Caco-2 (cell line): ENCODE data around the gene VAV2. TPM values are rescaled to one million over a fixed set of nuclear protein-coding genes. Genes with fewer than 3 reads are reported as not detected.

Experiments
- BruUV-seq: library from RNA; stranded (reverse); fragments of 400-500 nt; replicated peaks from 2 replicates; lab custom pipeline; 2021; lab: Mats Ljungman, UMichigan
- CTCF ChIA-PET: fragments of 300-600 bp; sonication (Branson Sonifier 250); formaldehyde crosslinking; loops from one replicate; lab custom pipeline; 2022; ENCODE audit warnings: antibody characterized with exemption; lab: Charles Lee
- POLR2A ChIA-PET: fragments of 300-600 bp; sonication (Branson Sonifier 250); formaldehyde crosslinking; loops from one replicate; lab custom pipeline; 2022; ENCODE audit warnings: antibody characterized with exemption; lab: Charles Lee
- DNase-seq, 2 experiments: peaks; one replicate each; pipeline versions ENCODE4 v3.0.0 to v3.0.0-alpha.2; 2020 to 2022
- H3K27me3 ChIP-seq: replicated peaks from 2 replicates; pipeline ENCODE4 v1.6.0; 2011; ENCODE audit warnings: low read length; ENCODE audit not compliant: control insufficient read depth, insufficient read depth
- H3K36me3 ChIP-seq: 2 replicates; pipeline ENCODE4 v1.5.1; 2011; ENCODE audit warnings: low read length; ENCODE audit not compliant: control insufficient read depth, insufficient read depth
- H3K4me1 ChIP-seq: fragments of 250-450 bp; sonication (Bioruptor Pico); 2 replicates; pipeline ENCODE4 v1.5.1; 2020; ENCODE audit warnings: mild to moderate bottlenecking
- H3K4me3 ChIP-seq: 2 replicates; pipeline ENCODE4 v1.5.1; 2011; ENCODE audit warnings: low read depth, mild to moderate bottlenecking, control low read depth, low read length
- H3K9me3 ChIP-seq: fragments of 250-450 bp; sonication (Bioruptor Pico); 2 replicates; pipeline ENCODE4 v1.5.1; 2020; ENCODE audit warnings: mild to moderate bottlenecking, moderate library complexity
- H3K27ac Mint-ChIP-seq: one replicate; pipeline ENCODE4 v1.8.0; 2022; ENCODE audit warnings: mixed read lengths; ENCODE audit not compliant: unreplicated experiment
- H3K27me3 Mint-ChIP-seq: one replicate; pipeline ENCODE4 v1.8.0; 2022; ENCODE audit warnings: mixed read lengths; ENCODE audit not compliant: insufficient read depth, unreplicated experiment
- H3K36me3 Mint-ChIP-seq: one replicate; pipeline ENCODE4 v1.8.0; 2022; ENCODE audit warnings: mild to moderate bottlenecking, mixed read lengths; ENCODE audit not compliant: insufficient read depth, unreplicated experiment
- H3K4me1 Mint-ChIP-seq: one replicate; pipeline ENCODE4 v1.8.0; 2022; ENCODE audit warnings: low read depth, mixed read lengths; ENCODE audit not compliant: unreplicated experiment
- H3K4me3 Mint-ChIP-seq: one replicate; pipeline ENCODE4 v1.8.0; 2022; ENCODE audit warnings: mild to moderate bottlenecking, moderate library complexity, mixed read lengths; ENCODE audit not compliant: unreplicated experiment
- H3K9me3 Mint-ChIP-seq: one replicate; pipeline ENCODE4 v1.8.0; 2022; ENCODE audit warnings: mixed read lengths; ENCODE audit not compliant: unreplicated experiment
- CTCF ChIP-seq, 2 experiments: fragments of 200-600 bp in 1 of 2; IDR thresholded peaks; 1 replicate in 1 of 2; 2 replicates in 1 of 2; pipeline versions ENCODE4 v1.5.1 to v1.8.0; 2011 to 2022; ENCODE audit warnings: antibody characterized with exemption in 1 of 2, control low read depth in 1 of 2, inconsistent platforms in 1 of 2, low read depth in 1 of 2, low read length in 1 of 2, mild to moderate bottlenecking in 1 of 2, moderate library complexity in 1 of 2; ENCODE audit not compliant: insufficient read depth in 1 of 2, severe bottlenecking in 1 of 2, unreplicated experiment in 1 of 2
- intact Hi-C: fragments of 100-400 bp; cut with micrococcal nuclease; formaldehyde crosslinking; loops from one replicate; pipeline ENCODE4 v1.10.0; 2022; ENCODE audit not compliant: unreplicated experiment
- total RNA-seq: library from RNA; stranded (reverse); gene quantifications from 2 replicates; pipeline ENCODE4 v1.2.3, GENCODE V29; 2022

The VAV2 gene
- total RNA-seq, 1 experiment from 2014 or later, result 55.3 TPM

DNA sequence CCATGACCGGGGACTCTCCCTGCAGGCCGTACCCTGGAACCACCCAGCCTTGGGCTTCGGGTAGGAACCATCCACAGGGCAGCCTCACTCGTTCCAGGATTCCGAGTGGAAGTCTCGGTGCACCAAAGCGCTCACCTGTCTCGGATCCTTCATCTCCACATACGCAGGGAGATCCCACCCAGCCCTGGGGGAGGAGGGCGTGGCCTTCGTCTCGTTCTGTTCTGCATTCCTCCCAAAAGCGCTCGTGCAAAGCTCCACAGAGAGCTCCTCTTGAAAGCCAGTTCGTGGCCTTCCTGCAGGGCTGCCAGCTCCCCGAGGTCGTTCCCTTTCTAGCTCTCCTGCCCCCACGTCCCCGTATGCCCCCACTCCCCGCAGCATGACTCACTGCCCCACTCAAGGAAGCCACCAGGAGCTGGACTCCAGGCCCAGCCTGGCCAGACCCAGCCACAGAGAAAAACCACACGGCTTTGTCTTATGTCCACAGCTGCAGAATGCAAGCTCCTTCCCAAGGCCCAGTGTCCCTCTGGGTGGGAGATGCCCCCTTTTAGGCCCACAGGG is 189.0 kb downstream of the VAV2 start:
- no peaks in the 10 kb centered on the region for H3K4me1 ChIP-seq
- BruUV-seq, result no TSS peak
- H3K4me3 ChIP-seq, result no peak overlapping the region
- Mint-ChIP-seq H3K27me3 (no peaks in the 10 kb centered on the region), H3K27ac (peak overlapping the region; percentile 67), H3K4me1 (peaks cover 7% of the 10 kb centered on the region), H3K4me3 (no peak overlapping the region), H3K36me3 (peaks cover 70% of the 10 kb centered on the region), H3K9me3 (no peaks in the 10 kb centered on the region)
- H3K27me3 ChIP-seq, result no peaks in the 10 kb centered on the region
- no peaks in the 10 kb centered on the region for H3K36me3 ChIP-seq
- intact Hi-C loops, result no loop called here
- DNase-seq, result no peak
- POLR2A ChIA-PET, result no interaction called here
- TF ChIP-seq CTCF (IDR thresholded peaks at IDR 0.05; ENCODE audit: insufficient read depth in 1 of 2, low read depth in 1 of 2, low read length in 1 of 2, severe bottlenecking in 1 of 2, unreplicated experiment in 1 of 2), result no peak
- CTCF ChIA-PET, result no interaction called here
- H3K9me3 ChIP-seq, result no peaks in the 10 kb centered on the region

GRCh38 chr9:133801739-133802138 is 190.4 kb downstream of the VAV2 start:
- no peaks in the 10 kb centered on the region for H3K4me1 ChIP-seq
- peaks cover 7% of the 10 kb centered on the region for H3K4me1 Mint-ChIP-seq
- DNase-seq, result no peak
- H3K4me3 Mint-ChIP-seq, result no peak overlapping the region
- no peaks in the 10 kb centered on the region for H3K9me3 ChIP-seq
- CTCF ChIA-PET, result no interaction called here
- no peak overlapping the region for H3K4me3 ChIP-seq
- POLR2A ChIA-PET, result no interaction called here
- BruUV-seq, result no TSS peak
- no peaks in the 10 kb centered on the region for H3K27me3 Mint-ChIP-seq
- TF ChIP-seq CTCF (IDR thresholded peaks at IDR 0.05; ENCODE audit: insufficient read depth in 1 of 2, low read depth in 1 of 2, low read length in 1 of 2, severe bottlenecking in 1 of 2, unreplicated experiment in 1 of 2), result no peak
- H3K36me3 ChIP-seq, result no peaks in the 10 kb centered on the region
- no peaks in the 10 kb centered on the region for H3K9me3 Mint-ChIP-seq
- H3K36me3 Mint-ChIP-seq, result peaks cover 63% of the 10 kb centered on the region
- no peak overlapping the region for H3K27ac Mint-ChIP-seq
- no peaks in the 10 kb centered on the region for H3K27me3 ChIP-seq
- intact Hi-C loops, result no loop called here

GRCh38 chr9:133800266-133800665 is 191.9 kb downstream of the VAV2 start:
- Mint-ChIP-seq H3K27ac (no peak overlapping the region), H3K36me3 (peaks cover 51% of the 10 kb centered on the region), H3K4me3 (no peak overlapping the region), H3K27me3 (no peaks in the 10 kb centered on the region), H3K9me3 (no peaks in the 10 kb centered on the region), H3K4me1 (peaks cover 7% of the 10 kb centered on the region)
- BruUV-seq, result no TSS peak
- Histone ChIP-seq H3K4me3 (no peak overlapping the region), H3K27me3 (no peaks in the 10 kb centered on the region), H3K36me3 (no peaks in the 10 kb centered on the region), H3K9me3 (no peaks in the 10 kb centered on the region), H3K4me1 (no peaks in the 10 kb centered on the region)
- TF ChIP-seq CTCF (IDR thresholded peaks at IDR 0.05; ENCODE audit: insufficient read depth in 1 of 2, low read depth in 1 of 2, low read length in 1 of 2, severe bottlenecking in 1 of 2, unreplicated experiment in 1 of 2), result no peak
- DNase-seq, result no peak
- ChIA-PET POLR2A (no interaction called here), CTCF (no interaction called here)
- intact Hi-C loops, result no loop called here
